ENCODE data around the gene SLC38A6.

- TF ChIP-seq CTCF (conservative IDR thresholded peaks at IDR 0.05; ENCODE audit: low read length) (no peak), EZH2phosphoT487 (IDR thresholded peaks at IDR 0.05; ENCODE audit: borderline replicate concordance, low read depth, low read length) (no peak)
Observed at GRCh38 chr14:61019537-61019936, 38.5 kb downstream of the SLC38A6 start.
